ENCODE measurements around the gene TMCO5A. TPM values are rescaled to one million over a fixed set of nuclear protein-coding genes. Genes with fewer than 3 reads are reported as not detected.

TMCO5A gene
- total RNA-seq, 1 donor from 2014 or later, result not detected

GRCh38 chr15:37967788-37968187 lies 33.3 kb downstream of the TMCO5A start:
- DNase-seq (ENCODE audit: low spot score), result no peak

- DNase-seq (ENCODE audit: low spot score), result no peak
Measured at GRCh38 chr15:37973856-37974255, 39.4 kb downstream of the TMCO5A start.

GRCh38 chr15:37978231-37978630 lies 43.8 kb downstream of the TMCO5A start:
- no peak for DNase-seq (ENCODE audit: low spot score)

- no peak for DNase-seq (ENCODE audit: low spot score)
Measured at GRCh38 chr15:37979671-37980409, 45.4 kb downstream of the TMCO5A start.

- no peak for DNase-seq (ENCODE audit: low spot score)
Measured at GRCh38 chr15:37981201-37981600, 46.8 kb downstream of the TMCO5A start.

GRCh38 chr15:37981775-37982174 lies 47.3 kb downstream of the TMCO5A start:
- no peak for DNase-seq (ENCODE audit: low spot score)

- DNase-seq (ENCODE audit: low spot score), result no peak
Measured at GRCh38 chr15:37984368-37984767, 49.9 kb downstream of the TMCO5A start.

GRCh38 chr15:37995461-37996347 lies 61.3 kb downstream of the TMCO5A start:
- no peak for DNase-seq (ENCODE audit: low spot score)

Data from mesenteric fat pad (tissue), 1 donor.